Measurements from ENCODE around the gene DDO. TPM values are rescaled to one million over a fixed set of nuclear protein-coding genes. Genes with fewer than 3 reads are reported as not detected.

DDO gene
- total and polyA plus RNA-seq, 2 experiments from 2014 or later = 0.10 TPM; not detected in 1

DNA sequence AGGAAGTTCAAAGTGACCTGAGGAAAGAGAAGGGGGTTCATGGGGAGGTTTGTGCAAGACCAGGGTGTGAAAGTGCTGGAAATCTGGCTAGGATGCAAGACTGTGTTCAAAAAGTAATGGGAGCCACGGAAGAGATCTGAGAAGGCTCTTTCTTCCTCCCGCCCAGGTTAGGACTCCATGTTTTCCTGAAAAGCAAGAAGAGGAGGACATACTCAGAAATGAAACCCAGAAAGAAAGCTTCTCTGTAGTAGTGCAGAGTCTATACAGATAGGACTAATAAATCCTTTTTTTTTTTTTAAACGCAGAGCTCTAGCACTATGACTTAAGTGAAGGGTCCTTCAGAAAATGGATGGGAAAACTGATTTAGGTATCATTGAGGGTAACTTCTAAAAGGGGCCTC lies 3.2 kb upstream of the DDO start:
- peaks cover 15% of the 10 kb centered on the region for H3K9me3 Mint-ChIP-seq
- TF ChIP-seq ZNF114 (CRISPR knock-in tag; IDR thresholded peaks at IDR 0.05) (no peak), NANOG (IDR thresholded peaks at IDR 0.05; ENCODE audit: borderline replicate concordance) (no peak), STAT1 (IDR thresholded peaks at IDR 0.05; ENCODE audit: unreplicated experiment) (no peak)
- TF ChIP-seq, protein P1, sequence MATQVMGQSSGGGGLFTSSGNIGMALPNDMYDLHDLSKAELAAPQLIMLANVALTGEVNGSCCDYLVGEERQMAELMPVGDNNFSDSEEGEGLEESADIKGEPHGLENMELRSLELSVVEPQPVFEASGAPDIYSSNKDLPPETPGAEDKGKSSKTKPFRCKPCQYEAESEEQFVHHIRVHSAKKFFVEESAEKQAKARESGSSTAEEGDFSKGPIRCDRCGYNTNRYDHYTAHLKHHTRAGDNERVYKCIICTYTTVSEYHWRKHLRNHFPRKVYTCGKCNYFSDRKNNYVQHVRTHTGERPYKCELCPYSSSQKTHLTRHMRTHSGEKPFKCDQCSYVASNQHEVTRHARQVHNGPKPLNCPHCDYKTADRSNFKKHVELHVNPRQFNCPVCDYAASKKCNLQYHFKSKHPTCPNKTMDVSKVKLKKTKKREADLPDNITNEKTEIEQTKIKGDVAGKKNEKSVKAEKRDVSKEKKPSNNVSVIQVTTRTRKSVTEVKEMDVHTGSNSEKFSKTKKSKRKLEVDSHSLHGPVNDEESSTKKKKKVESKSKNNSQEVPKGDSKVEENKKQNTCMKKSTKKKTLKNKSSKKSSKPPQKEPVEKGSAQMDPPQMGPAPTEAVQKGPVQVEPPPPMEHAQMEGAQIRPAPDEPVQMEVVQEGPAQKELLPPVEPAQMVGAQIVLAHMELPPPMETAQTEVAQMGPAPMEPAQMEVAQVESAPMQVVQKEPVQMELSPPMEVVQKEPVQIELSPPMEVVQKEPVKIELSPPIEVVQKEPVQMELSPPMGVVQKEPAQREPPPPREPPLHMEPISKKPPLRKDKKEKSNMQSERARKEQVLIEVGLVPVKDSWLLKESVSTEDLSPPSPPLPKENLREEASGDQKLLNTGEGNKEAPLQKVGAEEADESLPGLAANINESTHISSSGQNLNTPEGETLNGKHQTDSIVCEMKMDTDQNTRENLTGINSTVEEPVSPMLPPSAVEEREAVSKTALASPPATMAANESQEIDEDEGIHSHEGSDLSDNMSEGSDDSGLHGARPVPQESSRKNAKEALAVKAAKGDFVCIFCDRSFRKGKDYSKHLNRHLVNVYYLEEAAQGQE (IDR thresholded peaks at IDR 0.05; ENCODE audit: unreplicated experiment) = no peak
- TF ChIP-seq, protein P2, sequence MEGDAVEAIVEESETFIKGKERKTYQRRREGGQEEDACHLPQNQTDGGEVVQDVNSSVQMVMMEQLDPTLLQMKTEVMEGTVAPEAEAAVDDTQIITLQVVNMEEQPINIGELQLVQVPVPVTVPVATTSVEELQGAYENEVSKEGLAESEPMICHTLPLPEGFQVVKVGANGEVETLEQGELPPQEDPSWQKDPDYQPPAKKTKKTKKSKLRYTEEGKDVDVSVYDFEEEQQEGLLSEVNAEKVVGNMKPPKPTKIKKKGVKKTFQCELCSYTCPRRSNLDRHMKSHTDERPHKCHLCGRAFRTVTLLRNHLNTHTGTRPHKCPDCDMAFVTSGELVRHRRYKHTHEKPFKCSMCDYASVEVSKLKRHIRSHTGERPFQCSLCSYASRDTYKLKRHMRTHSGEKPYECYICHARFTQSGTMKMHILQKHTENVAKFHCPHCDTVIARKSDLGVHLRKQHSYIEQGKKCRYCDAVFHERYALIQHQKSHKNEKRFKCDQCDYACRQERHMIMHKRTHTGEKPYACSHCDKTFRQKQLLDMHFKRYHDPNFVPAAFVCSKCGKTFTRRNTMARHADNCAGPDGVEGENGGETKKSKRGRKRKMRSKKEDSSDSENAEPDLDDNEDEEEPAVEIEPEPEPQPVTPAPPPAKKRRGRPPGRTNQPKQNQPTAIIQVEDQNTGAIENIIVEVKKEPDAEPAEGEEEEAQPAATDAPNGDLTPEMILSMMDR (conservative IDR thresholded peaks at IDR 0.05; ENCODE audit: low read depth in 2 of 2) = no peak
- TF ChIP-seq, protein P3, sequence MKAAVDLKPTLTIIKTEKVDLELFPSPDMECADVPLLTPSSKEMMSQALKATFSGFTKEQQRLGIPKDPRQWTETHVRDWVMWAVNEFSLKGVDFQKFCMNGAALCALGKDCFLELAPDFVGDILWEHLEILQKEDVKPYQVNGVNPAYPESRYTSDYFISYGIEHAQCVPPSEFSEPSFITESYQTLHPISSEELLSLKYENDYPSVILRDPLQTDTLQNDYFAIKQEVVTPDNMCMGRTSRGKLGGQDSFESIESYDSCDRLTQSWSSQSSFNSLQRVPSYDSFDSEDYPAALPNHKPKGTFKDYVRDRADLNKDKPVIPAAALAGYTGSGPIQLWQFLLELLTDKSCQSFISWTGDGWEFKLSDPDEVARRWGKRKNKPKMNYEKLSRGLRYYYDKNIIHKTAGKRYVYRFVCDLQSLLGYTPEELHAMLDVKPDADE (IDR thresholded peaks at IDR 0.05) = no peak
- ATAC-seq = no peak

DNA sequence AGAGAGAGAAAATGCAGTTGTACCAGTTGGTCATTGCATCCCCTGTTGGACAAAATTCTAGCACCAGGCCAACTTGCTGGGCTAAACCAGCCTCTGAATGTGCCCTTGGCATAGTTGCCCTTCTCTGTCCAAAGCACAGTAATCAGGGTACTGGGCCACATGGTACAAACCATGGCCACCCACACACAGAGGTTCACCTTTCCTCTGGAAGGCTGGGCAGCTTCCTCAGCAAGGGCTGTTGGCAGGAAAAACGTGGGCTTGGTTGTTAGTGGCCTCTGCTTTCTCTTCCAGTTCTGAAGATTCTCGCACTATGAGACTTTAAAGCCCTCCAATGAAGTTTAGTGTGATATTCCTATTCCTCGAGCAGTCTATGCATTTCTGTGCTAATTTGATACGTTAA lies 706 bp downstream of the DDO start:
- H3K27ac ChIP-seq (ENCODE audit: low read depth) = no peak overlapping the region
- no peaks in the 10 kb centered on the region for H3F3A ChIP-seq (replicated peaks; ENCODE audit: low read depth)
- H4K20me1 ChIP-seq (replicated peaks; ENCODE audit: insufficient read depth) = no peaks in the 10 kb centered on the region
- no peaks in the 10 kb centered on the region for H3K4me1 ChIP-seq (ENCODE audit: insufficient read depth)
- H3K79me2 ChIP-seq (replicated peaks; ENCODE audit: insufficient read depth) = no peaks in the 10 kb centered on the region
- no peak for DNase-seq (ENCODE audit: low spot score)
- no peak overlapping the region for H3K4me3 ChIP-seq
- H3K4me2 ChIP-seq = no peak overlapping the region
- Mint-ChIP-seq H3K4me3 (no peak overlapping the region), H3K27ac (no peak overlapping the region), H3K4me1 (no peaks in the 10 kb centered on the region), H3K27me3 (ENCODE audit: insufficient read depth, low read depth, poor library complexity) (peaks cover 8% of the 10 kb centered on the region), H3K36me3 (ENCODE audit: low read depth) (0 out of 3 replicates have a peak, but pooled peaks cover 3% of the 10 kb centered on the region), H3K9me3 (peaks cover 15% of the 10 kb centered on the region)
- H3K9me2 ChIP-seq (ENCODE audit: insufficient read depth) = no peaks in the 10 kb centered on the region
- no peaks in the 10 kb centered on the region for H3K36me3 ChIP-seq (ENCODE audit: insufficient read depth)
- ATAC-seq = no peak
- no peaks in the 10 kb centered on the region for H3K27me3 ChIP-seq (ENCODE audit: insufficient read depth)
- H2AFZ ChIP-seq = no peak overlapping the region
- TF ChIP-seq EZH2 (IDR thresholded peaks at IDR 0.05; ENCODE audit: low read depth, unreplicated experiment) (no peak), NANOG (IDR thresholded peaks at IDR 0.05; ENCODE audit: borderline replicate concordance) (no peak), POLR2AphosphoS5 (IDR thresholded peaks at IDR 0.05; ENCODE audit: low read depth) (no peak), CREB1 (CRISPR knock-in tag; IDR thresholded peaks at IDR 0.05; ENCODE audit: low read depth) (no peak), STAT1 (IDR thresholded peaks at IDR 0.05; ENCODE audit: unreplicated experiment) (no peak)
- TF ChIP-seq, protein P1 (IDR thresholded peaks at IDR 0.05; ENCODE audit: unreplicated experiment) = no peak
- TF ChIP-seq, protein P3 (IDR thresholded peaks at IDR 0.05) = no peak

More for the DNA sequence above, 3.2 kb upstream of the DDO start:
- Histone ChIP-seq H3K36me3 (ENCODE audit: insufficient read depth) (no peaks in the 10 kb centered on the region), H3K9me2 (ENCODE audit: insufficient read depth) (peaks cover 5% of the 10 kb centered on the region; the same call in 1 of the 2 replicates), H3F3A (replicated peaks; ENCODE audit: low read depth) (no peaks in the 10 kb centered on the region), H3K4me3 (no peak overlapping the region), H3K4me2 (no peak overlapping the region), H3K79me2 (replicated peaks; ENCODE audit: insufficient read depth) (no peaks in the 10 kb centered on the region), H3K27ac (ENCODE audit: low read depth) (no peak overlapping the region), H3K27me3 (ENCODE audit: insufficient read depth) (no peaks in the 10 kb centered on the region), H2AFZ (no peak overlapping the region), H3K4me1 (ENCODE audit: insufficient read depth) (no peaks in the 10 kb centered on the region), H4K20me1 (replicated peaks; ENCODE audit: insufficient read depth) (no peaks in the 10 kb centered on the region)
- peaks cover 5% of the 10 kb centered on the region for H3K27me3 Mint-ChIP-seq (ENCODE audit: insufficient read depth, low read depth, poor library complexity)
- H3K4me3 Mint-ChIP-seq = no peak overlapping the region
- DNase-seq (ENCODE audit: low spot score) = no peak
- H3K36me3 Mint-ChIP-seq (ENCODE audit: low read depth) = 0 out of 3 replicates have a peak, but pooled peaks cover 3% of the 10 kb centered on the region
- no peak overlapping the region for H3K27ac Mint-ChIP-seq
- H3K4me1 Mint-ChIP-seq = no peaks in the 10 kb centered on the region
